Sigmoid colon (tissue), 4 donors: ENCODE results near the gene C17orf100.

Source experiments
- EP300 ChIP-seq, 4 donors: sonication (generic); formaldehyde crosslinking; IDR thresholded peaks; one replicate each; pipeline ENCODE4 v1.6.1; 2017; ENCODE audit warnings: antibody characterized with exemption in 4 of 4
- POLR2A ChIP-seq, 2 donors: fragments of 450-650 bp; IDR thresholded peaks; one replicate each; pipeline ENCODE4 v1.6.1; 2016; ENCODE audit warnings: antibody characterized with exemption in 2 of 2, mild to moderate bottlenecking in 2 of 2, moderate library complexity in 2 of 2
- POLR2AphosphoS5 ChIP-seq, 4 donors: sonication (generic); formaldehyde crosslinking; IDR thresholded peaks; one replicate each; pipeline ENCODE4 v1.6.1; 2017; ENCODE audit warnings: antibody characterized with exemption in 4 of 4
- TF ChIP-seq, protein P1 (sequence below), 4 experiments: fragments of 450-650 bp in 3 of 4; fragments of 200-600 bp in 1 of 4; IDR thresholded peaks; one replicate each; pipeline ENCODE4 v1.5.1; 2016 to 2019; ENCODE audit warnings: antibody characterized with exemption in 4 of 4, mild to moderate bottlenecking in 3 of 4, moderate library complexity in 2 of 4

DNA sequence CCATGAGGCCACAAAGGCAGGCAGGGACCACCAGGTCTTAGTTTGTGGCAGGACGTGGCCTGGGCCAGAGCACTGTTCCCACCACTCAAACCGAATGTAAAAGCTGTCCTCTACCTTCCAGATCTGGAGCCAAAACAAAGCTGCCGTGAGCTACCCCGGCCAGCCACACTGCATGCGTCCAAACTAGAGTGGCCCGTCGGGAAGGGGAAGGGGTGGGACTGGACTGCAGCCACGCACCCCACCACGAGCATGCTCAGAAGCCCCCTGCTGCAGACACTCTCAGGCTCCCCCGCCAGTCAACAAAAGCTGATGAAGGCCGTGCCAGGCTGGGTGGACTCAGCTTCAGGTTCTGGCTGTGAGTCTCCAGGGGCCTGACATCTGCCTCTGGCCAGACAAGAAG is 46.4 kb downstream of the C17orf100 start:
- TF ChIP-seq, protein P1, sequence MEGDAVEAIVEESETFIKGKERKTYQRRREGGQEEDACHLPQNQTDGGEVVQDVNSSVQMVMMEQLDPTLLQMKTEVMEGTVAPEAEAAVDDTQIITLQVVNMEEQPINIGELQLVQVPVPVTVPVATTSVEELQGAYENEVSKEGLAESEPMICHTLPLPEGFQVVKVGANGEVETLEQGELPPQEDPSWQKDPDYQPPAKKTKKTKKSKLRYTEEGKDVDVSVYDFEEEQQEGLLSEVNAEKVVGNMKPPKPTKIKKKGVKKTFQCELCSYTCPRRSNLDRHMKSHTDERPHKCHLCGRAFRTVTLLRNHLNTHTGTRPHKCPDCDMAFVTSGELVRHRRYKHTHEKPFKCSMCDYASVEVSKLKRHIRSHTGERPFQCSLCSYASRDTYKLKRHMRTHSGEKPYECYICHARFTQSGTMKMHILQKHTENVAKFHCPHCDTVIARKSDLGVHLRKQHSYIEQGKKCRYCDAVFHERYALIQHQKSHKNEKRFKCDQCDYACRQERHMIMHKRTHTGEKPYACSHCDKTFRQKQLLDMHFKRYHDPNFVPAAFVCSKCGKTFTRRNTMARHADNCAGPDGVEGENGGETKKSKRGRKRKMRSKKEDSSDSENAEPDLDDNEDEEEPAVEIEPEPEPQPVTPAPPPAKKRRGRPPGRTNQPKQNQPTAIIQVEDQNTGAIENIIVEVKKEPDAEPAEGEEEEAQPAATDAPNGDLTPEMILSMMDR (IDR thresholded peaks at IDR 0.05) = no peak
- TF ChIP-seq EP300 (IDR thresholded peaks at IDR 0.05) (no peak), POLR2A (IDR thresholded peaks at IDR 0.05) (no peak), POLR2AphosphoS5 (IDR thresholded peaks at IDR 0.05) (no peak)
